ENCODE measurements around the gene CXCL17. TPM values are rescaled to one million over a fixed set of nuclear protein-coding genes. Genes with fewer than 3 reads are reported as not detected.

CXCL17 gene
- polyA plus RNA-seq, 1 donor (not counting 4 experiments of a cell fraction or from before 2014, with no cell fraction given) = not detected

DNA sequence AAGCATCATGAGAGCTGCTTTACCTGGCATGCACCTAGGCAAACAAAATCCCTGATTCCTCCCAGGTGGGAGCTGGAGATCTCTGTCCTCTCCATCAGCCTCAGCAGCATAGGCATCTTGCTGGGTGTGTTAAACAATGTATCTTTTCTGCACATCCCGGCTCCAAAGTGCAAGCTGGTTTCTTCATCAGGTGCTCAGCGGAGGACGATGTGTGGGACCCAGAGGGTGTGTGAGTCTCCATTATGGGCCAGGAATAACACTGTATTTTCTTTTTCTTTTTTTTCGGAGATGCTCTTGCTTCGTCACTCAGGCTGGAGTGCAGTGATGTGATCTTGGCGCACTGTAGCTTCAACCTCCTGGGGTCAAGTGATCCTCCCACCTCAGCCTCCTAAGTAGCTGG lies 62.6 kb downstream of the CXCL17 start:
- no peak overlapping the region for H3K27ac ChIP-seq (ENCODE audit: control insufficient read depth, insufficient read depth, low read length)
- H3K27me3 ChIP-seq (ENCODE audit: control insufficient read depth, extremely low read depth, insufficient read depth, low read length) = peaks cover 5% of the 10 kb centered on the region
- no peak for FAIRE-seq
- H3K79me2 ChIP-seq (ENCODE audit: control insufficient read depth, insufficient read depth, low read length) = no peaks in the 10 kb centered on the region
- H3K36me3 ChIP-seq (ENCODE audit: control insufficient read depth in 2 of 2, extremely low read depth in 1 of 2, insufficient read depth in 2 of 2, low read length in 2 of 2) = no peaks in the 10 kb centered on the region
- no peaks in the 10 kb centered on the region for H4K20me1 ChIP-seq (ENCODE audit: control insufficient read depth, extremely low read depth, insufficient read depth, low read length)
- H3K4me2 ChIP-seq (ENCODE audit: control insufficient read depth, extremely low read depth, insufficient read depth, low read depth, low read length) = no peak overlapping the region
- dilution Hi-C loops (cut with MboI; ENCODE audit: extremely low pct_ligation_motif_present, low sequenced_read_pairs) = no loop called here
- no peak overlapping the region for H2AFZ ChIP-seq (ENCODE audit: control insufficient read depth, low read length)
- DNase-seq (ENCODE audit: low read depth, low spot score) = no peak
- H3K9me3 ChIP-seq (ENCODE audit: control insufficient read depth, low read depth, low read length) = no peaks in the 10 kb centered on the region
- no peaks in the 10 kb centered on the region for H3K9me1 ChIP-seq (ENCODE audit: control insufficient read depth, extremely low read depth, insufficient read depth, low read length)
- TF ChIP-seq, protein P1, sequence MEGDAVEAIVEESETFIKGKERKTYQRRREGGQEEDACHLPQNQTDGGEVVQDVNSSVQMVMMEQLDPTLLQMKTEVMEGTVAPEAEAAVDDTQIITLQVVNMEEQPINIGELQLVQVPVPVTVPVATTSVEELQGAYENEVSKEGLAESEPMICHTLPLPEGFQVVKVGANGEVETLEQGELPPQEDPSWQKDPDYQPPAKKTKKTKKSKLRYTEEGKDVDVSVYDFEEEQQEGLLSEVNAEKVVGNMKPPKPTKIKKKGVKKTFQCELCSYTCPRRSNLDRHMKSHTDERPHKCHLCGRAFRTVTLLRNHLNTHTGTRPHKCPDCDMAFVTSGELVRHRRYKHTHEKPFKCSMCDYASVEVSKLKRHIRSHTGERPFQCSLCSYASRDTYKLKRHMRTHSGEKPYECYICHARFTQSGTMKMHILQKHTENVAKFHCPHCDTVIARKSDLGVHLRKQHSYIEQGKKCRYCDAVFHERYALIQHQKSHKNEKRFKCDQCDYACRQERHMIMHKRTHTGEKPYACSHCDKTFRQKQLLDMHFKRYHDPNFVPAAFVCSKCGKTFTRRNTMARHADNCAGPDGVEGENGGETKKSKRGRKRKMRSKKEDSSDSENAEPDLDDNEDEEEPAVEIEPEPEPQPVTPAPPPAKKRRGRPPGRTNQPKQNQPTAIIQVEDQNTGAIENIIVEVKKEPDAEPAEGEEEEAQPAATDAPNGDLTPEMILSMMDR (optimal IDR thresholded peaks at IDR 0.05 in 1 of 3, IDR thresholded peaks at IDR 0.05 in 1 of 3, conservative IDR thresholded peaks at IDR 0.05 in 1 of 3; ENCODE audit: extremely low read depth in 1 of 3, insufficient read depth in 2 of 3, low read length in 3 of 3) = no peak
- no peak for TF ChIP-seq EZH2 (IDR thresholded peaks at IDR 0.05; ENCODE audit: low read length)
- no peak overlapping the region for H3K9ac ChIP-seq (ENCODE audit: control insufficient read depth, extremely low read depth, insufficient read depth, low read length)
- peaks cover 6% of the 10 kb centered on the region for H3K4me1 ChIP-seq (ENCODE audit: control insufficient read depth, extremely low read depth, insufficient read depth, low read length)
- H3K4me3 ChIP-seq (ENCODE audit: control insufficient read depth in 2 of 3, extremely low read depth in 1 of 3, insufficient read depth in 2 of 3, low read depth in 1 of 3, low read length in 3 of 3) = no peak overlapping the region

Small RNA genes within 50 kb of the gene (small RNA-seq; reads per million reads assigned to genes)
- gene RNU4-60P (ENCODE audit: insufficient read length in 3 of 3, low read depth in 3 of 3, low replicate concordance in 1 of 3) = 0 reads per million in 3 experiments

Other genes starting within 250 kb of the CXCL17 start
- 17.1 to 29.8 TPM (median 20.8 TPM) in 3 replicates for gene DEDD2, start 225.3 kb downstream of the CXCL17 start, polyA plus RNA-seq
- gene ZNF526, start 222.6 kb downstream of the CXCL17 start, polyA plus RNA-seq = 5.0 to 9.3 TPM (median 5.4 TPM) in 3 replicates
- 36.9 to 53.3 TPM (median 42.5 TPM) in 3 replicates for gene GSK3A, start 200.3 kb downstream of the CXCL17 start, polyA plus RNA-seq
- 75.4 to 87.4 TPM (median 83.5 TPM) in 3 replicates for gene ERF, start 187.8 kb downstream of the CXCL17 start, polyA plus RNA-seq
- gene CIC, start 173.7 kb downstream of the CXCL17 start, polyA plus RNA-seq = 3.1 to 11.1 TPM (median 3.8 TPM) in 3 replicates
- gene PRR19, start 140.8 kb downstream of the CXCL17 start, polyA plus RNA-seq = 0.25 to 0.88 TPM (median 0.35 TPM) in 3 replicates
- 27.6 to 55.4 TPM (median 28.3 TPM) in 3 replicates for gene PAFAH1B3, start 140.3 kb downstream of the CXCL17 start, polyA plus RNA-seq
- gene TMEM145, start 129.6 kb downstream of the CXCL17 start, polyA plus RNA-seq = not detected in 3 replicates
- gene MEGF8, start 117.3 kb downstream of the CXCL17 start, polyA plus RNA-seq = 4.1 to 7.3 TPM (median 6.1 TPM) in 3 replicates
- 3.0 to 10.2 TPM (median 5.1 TPM) in 3 replicates for gene CNFN, start 52.6 kb downstream of the CXCL17 start, polyA plus RNA-seq
- gene LIPE, start 15.6 kb downstream of the CXCL17 start, polyA plus RNA-seq = 5.0 to 9.1 TPM (median 6.1 TPM) in 3 replicates
- 1.4 to 3.3 TPM (median 2.2 TPM) in 3 replicates for gene CEACAM1, start 85.5 kb upstream of the CXCL17 start, polyA plus RNA-seq
- gene CEACAM8, start 152.0 kb upstream of the CXCL17 start, polyA plus RNA-seq = not detected in 3 replicates

All from keratinocyte (primary cell).